MM.1S (cell line): Measurements from ENCODE around the gene SPPL3.

ENCODE experiments used
- DNase-seq: peaks from one replicate; pipeline ENCODE4 v3.0.0-alpha.2; 2015
- H2AFZ ChIP-seq: fragments of 300-600 bp; sonication (generic); 2 replicates; pipeline ENCODE4 v1.6.0; 2016; ENCODE audit warnings: antibody characterized with exemption, low read length
- H3F3A ChIP-seq: fragments of 300-600 bp; sonication (generic); 2 replicates; pipeline ENCODE4 v1.6.1; 2016; ENCODE audit warnings: mild to moderate bottlenecking, antibody characterized with exemption, low read length, moderate library complexity, mixed read lengths; ENCODE audit not compliant: insufficient read depth
- H3K27ac ChIP-seq: fragments of 300-600 bp; sonication (generic); 2 replicates; pipeline ENCODE4 v1.5.1; 2016; ENCODE audit warnings: mild to moderate bottlenecking, low read length
- H3K27me3 ChIP-seq: fragments of 300-600 bp; sonication (generic); replicated peaks from 2 replicates; pipeline ENCODE4 v1.6.0; 2016; ENCODE audit warnings: low read length; ENCODE audit not compliant: insufficient read depth
- H3K36me3 ChIP-seq: fragments of 300-600 bp; sonication (generic); replicated peaks from 2 replicates; pipeline ENCODE4 v1.6.1; 2016; ENCODE audit warnings: mild to moderate bottlenecking, low read length, mixed read lengths; ENCODE audit not compliant: insufficient read depth
- H3K4me1 ChIP-seq: fragments of 300-600 bp; sonication (generic); 2 replicates; pipeline ENCODE4 v1.6.1; 2016; ENCODE audit warnings: low read length, mixed read lengths
- H3K4me2 ChIP-seq: fragments of 300-600 bp; sonication (generic); 2 replicates; pipeline ENCODE4 v1.6.0; 2016; ENCODE audit warnings: low read depth, low read length
- H3K4me3 ChIP-seq: fragments of 300-600 bp; sonication (generic); 2 replicates; pipeline ENCODE4 v1.5.1; 2016; ENCODE audit warnings: low read length, mixed read lengths
- H3K79me2 ChIP-seq: fragments of 300-600 bp; sonication (generic); 2 replicates; pipeline ENCODE4 v1.6.1; 2016; ENCODE audit warnings: mixed run types, low read length, mixed read lengths
- H3K9ac ChIP-seq: fragments of 300-600 bp; sonication (generic); 2 replicates; pipeline ENCODE4 v1.6.1; 2016; ENCODE audit warnings: low read length, mixed read lengths
- H3K9me2 ChIP-seq: fragments of 300-600 bp; sonication (generic); replicated peaks from 2 replicates; pipeline ENCODE4 v1.6.1; 2016; ENCODE audit warnings: mild to moderate bottlenecking, low read length, mixed read lengths; ENCODE audit not compliant: insufficient read depth
- H3K9me3 ChIP-seq: fragments of 300-600 bp; sonication (generic); replicated peaks from 2 replicates; pipeline ENCODE4 v1.6.1; 2016; ENCODE audit warnings: mild to moderate bottlenecking, low read length, mixed read lengths; ENCODE audit not compliant: insufficient read depth
- H4K20me1 ChIP-seq: fragments of 300-600 bp; sonication (generic); 2 replicates; pipeline ENCODE4 v1.6.1; 2016; ENCODE audit warnings: mild to moderate bottlenecking, low read length, moderate library complexity, mixed read lengths; ENCODE audit not compliant: insufficient read depth
- CTCF ChIP-seq: fragments of 300-600 bp; sonication (generic); IDR thresholded peaks from 2 replicates; pipeline ENCODE4 v1.5.1; 2016; ENCODE audit warnings: antibody characterized with exemption, low read length, mixed read lengths
- EZH2 ChIP-seq: fragments of 300-600 bp; sonication (generic); optimal IDR thresholded peaks from 2 replicates; pipeline ENCODE3; 2017; ENCODE audit warnings: low read depth, mild to moderate bottlenecking, antibody characterized with exemption, low read length, mixed read lengths
- EZH2phosphoT487 ChIP-seq: fragments of 300-600 bp; sonication (generic); IDR thresholded peaks from 2 replicates; pipeline ENCODE4 v1.6.1; 2018; ENCODE audit warnings: antibody characterized with exemption, low read length

The SPPL3 gene

GRCh38 chr12:120798696-120799095 is 105.5 kb downstream of the SPPL3 start:
- peaks cover 19% of the 10 kb centered on the region for H3F3A ChIP-seq
- no peaks in the 10 kb centered on the region for H3K36me3 ChIP-seq
- peak overlapping the region; percentile 39; the same call in 1 of the 2 replicates for H3K9ac ChIP-seq
- H4K20me1 ChIP-seq, result no peaks in the 10 kb centered on the region
- no peak overlapping the region for H2AFZ ChIP-seq
- peak overlapping the region; percentile 80 for H3K27ac ChIP-seq
- H3K4me1 ChIP-seq, result peaks cover 49% of the 10 kb centered on the region
- DNase-seq, result no peak
- no peaks in the 10 kb centered on the region for H3K9me2 ChIP-seq
- no peaks in the 10 kb centered on the region for H3K27me3 ChIP-seq
- H3K9me3 ChIP-seq, result no peaks in the 10 kb centered on the region
- no peak for TF ChIP-seq CTCF
- no peak for TF ChIP-seq EZH2
- no peak for TF ChIP-seq EZH2phosphoT487
- peaks cover 20% of the 10 kb centered on the region for H3K79me2 ChIP-seq
- peak overlapping the region; percentile 17; the same call in 1 of the 2 replicates for H3K4me3 ChIP-seq
- peak overlapping the region; percentile 79 for H3K4me2 ChIP-seq

- TF ChIP-seq EZH2 (no peak), EZH2phosphoT487 (no peak), CTCF (peak; percentile 25; the same call in 1 of the 2 replicates)
- H3K9me3 ChIP-seq, result no peaks in the 10 kb centered on the region
- H3K4me3 ChIP-seq, result peak overlapping the region; percentile 17; the same call in 1 of the 2 replicates
- peaks cover 20% of the 10 kb centered on the region for H3K79me2 ChIP-seq
- peak overlapping the region; percentile 79 for H3K4me2 ChIP-seq
- peak overlapping the region; percentile 80 for H3K27ac ChIP-seq
- H3K27me3 ChIP-seq, result no peaks in the 10 kb centered on the region
- peak; percentile 42 for DNase-seq
- peak overlapping the region; percentile 47; the same call in 1 of the 2 replicates for H3K9ac ChIP-seq
- H3K4me1 ChIP-seq, result peaks cover 48% of the 10 kb centered on the region
- no peak overlapping the region for H2AFZ ChIP-seq
- H3K36me3 ChIP-seq, result no peaks in the 10 kb centered on the region
- no peaks in the 10 kb centered on the region for H3K9me2 ChIP-seq
- H4K20me1 ChIP-seq, result no peaks in the 10 kb centered on the region
- H3F3A ChIP-seq, result peaks cover 19% of the 10 kb centered on the region
Measured at GRCh38 chr12:120797677-120798642, 106.2 kb downstream of the SPPL3 start.

GRCh38 chr12:120795441-120796178 is 108.5 kb downstream of the SPPL3 start:
- Histone ChIP-seq H3K4me2 (no peak overlapping the region), H3K27ac (no peak overlapping the region), H3K9ac (no peak overlapping the region), H2AFZ (no peak overlapping the region), H3K27me3 (no peaks in the 10 kb centered on the region), H3F3A (peaks cover 13% of the 10 kb centered on the region), H4K20me1 (no peaks in the 10 kb centered on the region), H3K4me1 (peaks cover 30% of the 10 kb centered on the region), H3K79me2 (peaks cover 14% of the 10 kb centered on the region), H3K9me3 (no peaks in the 10 kb centered on the region), H3K36me3 (no peaks in the 10 kb centered on the region), H3K9me2 (no peaks in the 10 kb centered on the region), H3K4me3 (no peak overlapping the region)
- TF ChIP-seq EZH2 (no peak), CTCF (0 out of 2 replicates have a peak, but pooled peaks have one; percentile 6), EZH2phosphoT487 (no peak)
- DNase-seq, result no peak
